Measurements from ENCODE around the gene L3MBTL3.

Gene L3MBTL3

GRCh38 chr6:130182466-130182865 lies 164.1 kb downstream of the L3MBTL3 start:
- H3K36me3 ChIP-seq (ENCODE audit: control insufficient read depth, insufficient read depth, low read length): no peaks in the 10 kb centered on the region
- H3K4me1 ChIP-seq (ENCODE audit: control insufficient read depth, insufficient read depth, low read length): no peaks in the 10 kb centered on the region
- H3K27ac ChIP-seq (ENCODE audit: low read depth, low read length): no peak overlapping the region
- no peak overlapping the region for H3K9ac ChIP-seq (ENCODE audit: low read depth, low read length)
- no peak overlapping the region for H3K4me3 ChIP-seq (ENCODE audit: low read depth, low read length)
- H3K27me3 ChIP-seq (ENCODE audit: control insufficient read depth, insufficient read depth, low read length): no peaks in the 10 kb centered on the region
- H3K9me3 ChIP-seq (ENCODE audit: control insufficient read depth, insufficient read depth, low read length): no peaks in the 10 kb centered on the region

GRCh38 chr6:130183271-130184222 lies 165.2 kb downstream of the L3MBTL3 start:
- no peaks in the 10 kb centered on the region for H3K9me3 ChIP-seq (ENCODE audit: control insufficient read depth, insufficient read depth, low read length)
- no peaks in the 10 kb centered on the region for H3K27me3 ChIP-seq (ENCODE audit: control insufficient read depth, insufficient read depth, low read length)
- no peak overlapping the region for H3K27ac ChIP-seq (ENCODE audit: low read depth, low read length)
- no peak overlapping the region for H3K9ac ChIP-seq (ENCODE audit: low read depth, low read length)
- H3K4me1 ChIP-seq (ENCODE audit: control insufficient read depth, insufficient read depth, low read length): no peaks in the 10 kb centered on the region
- no peaks in the 10 kb centered on the region for H3K36me3 ChIP-seq (ENCODE audit: control insufficient read depth, insufficient read depth, low read length)
- no peak overlapping the region for H3K4me3 ChIP-seq (ENCODE audit: low read depth, low read length)

GRCh38 chr6:130185658-130186057 lies 167.3 kb downstream of the L3MBTL3 start:
- Histone ChIP-seq H3K4me3 (ENCODE audit: low read depth, low read length) (no peak overlapping the region), H3K9ac (ENCODE audit: low read depth, low read length) (no peak overlapping the region), H3K4me1 (ENCODE audit: control insufficient read depth, insufficient read depth, low read length) (no peaks in the 10 kb centered on the region), H3K27me3 (ENCODE audit: control insufficient read depth, insufficient read depth, low read length) (no peaks in the 10 kb centered on the region), H3K27ac (ENCODE audit: low read depth, low read length) (no peak overlapping the region), H3K9me3 (ENCODE audit: control insufficient read depth, insufficient read depth, low read length) (no peaks in the 10 kb centered on the region), H3K36me3 (ENCODE audit: control insufficient read depth, insufficient read depth, low read length) (no peaks in the 10 kb centered on the region)

- peaks cover 2% of the 10 kb centered on the region; the same call in 1 of the 2 replicates for H3K4me1 ChIP-seq (ENCODE audit: control insufficient read depth, insufficient read depth, low read length)
- no peak overlapping the region for H3K4me3 ChIP-seq (ENCODE audit: low read depth, low read length)
- H3K9me3 ChIP-seq (ENCODE audit: control insufficient read depth, insufficient read depth, low read length): peaks cover 10% of the 10 kb centered on the region; the same call in 1 of the 2 replicates
- no peaks in the 10 kb centered on the region for H3K27me3 ChIP-seq (ENCODE audit: control insufficient read depth, insufficient read depth, low read length)
- no peak overlapping the region for H3K9ac ChIP-seq (ENCODE audit: low read depth, low read length)
- H3K27ac ChIP-seq (ENCODE audit: low read depth, low read length): no peak overlapping the region
- no peaks in the 10 kb centered on the region for H3K36me3 ChIP-seq (ENCODE audit: control insufficient read depth, insufficient read depth, low read length)
Observed at GRCh38 chr6:130187335-130188206, 169.2 kb downstream of the L3MBTL3 start.

GRCh38 chr6:130188207-130188899 lies 170.0 kb downstream of the L3MBTL3 start:
- Histone ChIP-seq H3K9me3 (ENCODE audit: control insufficient read depth, insufficient read depth, low read length) (peaks cover 10% of the 10 kb centered on the region; the same call in 1 of the 2 replicates), H3K4me1 (ENCODE audit: control insufficient read depth, insufficient read depth, low read length) (peaks cover 2% of the 10 kb centered on the region; the same call in 1 of the 2 replicates), H3K27ac (ENCODE audit: low read depth, low read length) (no peak overlapping the region), H3K9ac (ENCODE audit: low read depth, low read length) (no peak overlapping the region), H3K36me3 (ENCODE audit: control insufficient read depth, insufficient read depth, low read length) (no peaks in the 10 kb centered on the region), H3K4me3 (ENCODE audit: low read depth, low read length) (no peak overlapping the region), H3K27me3 (ENCODE audit: control insufficient read depth, insufficient read depth, low read length) (no peaks in the 10 kb centered on the region)

- no peak overlapping the region for H3K4me3 ChIP-seq (ENCODE audit: low read depth, low read length)
- no peaks in the 10 kb centered on the region for H3K36me3 ChIP-seq (ENCODE audit: control insufficient read depth, insufficient read depth, low read length)
- peaks cover 2% of the 10 kb centered on the region; the same call in 1 of the 2 replicates for H3K4me1 ChIP-seq (ENCODE audit: control insufficient read depth, insufficient read depth, low read length)
- no peaks in the 10 kb centered on the region for H3K27me3 ChIP-seq (ENCODE audit: control insufficient read depth, insufficient read depth, low read length)
- H3K9ac ChIP-seq (ENCODE audit: low read depth, low read length): no peak overlapping the region
- peaks cover 10% of the 10 kb centered on the region; the same call in 1 of the 2 replicates for H3K9me3 ChIP-seq (ENCODE audit: control insufficient read depth, insufficient read depth, low read length)
- no peak overlapping the region for H3K27ac ChIP-seq (ENCODE audit: low read depth, low read length)
Observed at GRCh38 chr6:130189531-130190397, 171.4 kb downstream of the L3MBTL3 start.

All from HUES48 (cell line).